ENCODE measurements around the gene SP6. TPM values are rescaled to one million over a fixed set of nuclear protein-coding genes. Genes with fewer than 3 reads are reported as not detected.

The SP6 gene
- total RNA-seq, 1 donor from 2014 or later: 0.08 TPM

DNA sequence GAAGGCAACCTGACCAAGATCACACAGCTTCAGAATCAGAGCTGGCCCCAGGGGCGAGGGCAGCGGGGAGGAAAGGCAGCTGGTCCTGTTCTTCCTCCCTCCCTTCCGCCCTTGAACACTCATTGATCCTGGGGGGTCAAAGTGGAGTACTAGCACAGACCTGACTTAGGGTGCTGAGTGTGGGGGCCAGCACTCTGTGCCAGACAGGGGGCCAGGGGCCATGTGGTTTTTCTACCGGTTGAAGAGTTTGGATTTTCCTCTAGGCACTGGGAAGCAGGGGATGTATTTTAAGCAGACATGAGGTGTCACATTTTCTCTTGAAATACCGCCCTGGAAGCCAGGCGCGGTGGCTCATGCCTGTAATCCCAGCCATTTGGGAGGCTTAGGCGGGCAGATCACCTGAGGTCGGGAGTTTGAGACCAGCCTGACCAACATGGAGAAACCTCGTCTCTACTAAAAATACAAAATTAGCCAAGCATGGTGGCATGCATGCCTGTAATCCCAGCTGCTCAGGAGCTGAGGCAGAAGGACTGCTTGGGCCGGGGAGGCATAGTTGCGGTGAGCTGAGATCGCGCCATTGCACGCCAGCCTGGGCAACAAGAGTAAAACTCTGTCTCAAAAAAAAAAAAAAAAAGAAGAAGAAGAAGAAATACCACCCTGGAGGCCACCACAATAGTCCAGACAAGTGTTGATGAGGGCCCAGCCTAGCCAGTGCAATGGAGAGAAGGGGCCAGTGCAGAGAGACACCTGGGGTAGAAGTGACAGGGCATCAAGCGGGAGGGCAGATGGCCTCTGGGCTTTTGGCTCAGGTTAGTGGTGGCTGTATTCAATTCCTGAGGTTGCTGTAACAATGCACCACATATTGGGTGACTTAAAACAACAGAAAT is 44.7 kb downstream of the SP6 start:
- no peak for DNase-seq
- intact Hi-C loops (cut with DNase I): no loop called here
- ATAC-seq (ENCODE audit: poor library complexity): no peak

- intact Hi-C loops (cut with DNase I): no loop called here
- DNase-seq (no peak), ATAC-seq (ENCODE audit: poor library complexity) (no peak)
Measured at GRCh38 chr17:47804461-47804860, 46.5 kb downstream of the SP6 start.

DNA sequence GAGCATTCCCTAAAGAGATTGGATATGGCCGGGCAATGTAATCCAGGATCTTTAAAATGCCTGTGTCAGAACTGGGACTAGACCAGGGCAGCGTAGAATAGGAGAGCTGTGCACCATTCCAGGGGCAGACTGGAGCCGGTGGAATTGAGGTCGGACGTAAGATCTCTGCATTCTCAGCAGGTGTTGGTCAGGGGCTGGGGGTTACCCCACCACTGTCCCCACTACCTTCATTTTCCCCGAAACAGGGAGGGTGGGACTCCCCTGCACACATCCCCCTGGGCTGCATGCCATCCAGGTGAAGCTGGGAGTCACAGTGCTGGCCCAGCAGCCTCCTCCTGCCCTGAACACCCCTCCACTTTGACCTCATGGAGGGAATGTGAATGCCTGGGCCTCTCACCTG is 47.2 kb downstream of the SP6 start:
- DNase-seq: no peak
- no peak for ATAC-seq (ENCODE audit: poor library complexity)
- intact Hi-C loops (cut with DNase I): no loop called here

GRCh38 chr17:47803201-47803600 is 47.8 kb downstream of the SP6 start:
- DNase-seq (no peak), ATAC-seq (ENCODE audit: poor library complexity) (no peak)
- intact Hi-C loops (cut with DNase I): no loop called here

DNA sequence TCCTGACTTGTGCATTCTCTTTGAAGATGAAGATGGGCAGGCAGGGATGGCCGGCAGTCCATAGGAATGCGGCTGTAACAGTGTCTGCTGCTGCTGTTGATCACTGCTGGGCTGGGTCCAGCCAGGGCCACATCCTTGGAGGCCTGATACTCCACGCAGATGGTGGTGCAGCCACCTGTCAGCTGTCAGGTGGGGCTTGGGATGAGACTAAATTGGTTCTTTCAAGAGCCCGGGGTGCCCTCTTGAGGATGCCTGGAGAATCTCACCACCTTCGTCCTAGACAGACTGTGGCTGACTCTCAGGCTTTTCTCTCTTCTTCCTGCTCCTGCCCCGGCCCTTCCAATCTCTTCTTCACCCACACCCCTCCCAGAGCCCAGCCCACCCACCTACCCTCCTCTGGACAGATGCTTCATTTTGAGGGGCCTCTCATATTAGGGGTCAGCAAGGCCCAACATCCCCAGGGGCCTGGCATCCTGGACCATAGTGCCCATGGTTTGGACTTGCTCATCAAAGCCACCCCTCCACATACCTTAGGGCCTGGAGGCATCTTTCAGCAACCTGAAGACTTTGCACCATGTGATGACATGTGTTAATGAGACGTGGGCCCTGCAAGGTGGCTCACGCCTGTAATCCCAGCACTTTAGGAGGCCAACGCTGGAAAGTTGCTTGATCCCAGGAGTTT is 48.5 kb downstream of the SP6 start:
- ATAC-seq (ENCODE audit: poor library complexity): peak; percentile 68
- DNase-seq: no peak
- intact Hi-C loops (cut with DNase I): no loop called here

GRCh38 chr17:47801906-47802305 is 49.1 kb downstream of the SP6 start:
- intact Hi-C loops (cut with DNase I): no loop called here
- ATAC-seq (ENCODE audit: poor library complexity): no peak

GRCh38 chr17:47801176-47801765 is 49.7 kb downstream of the SP6 start:
- DNase-seq: no peak
- ATAC-seq (ENCODE audit: poor library complexity): no peak
- intact Hi-C loops (cut with DNase I): no loop called here

More at GRCh38 chr17:47801906-47802305, 49.1 kb downstream of the SP6 start:
- DNase-seq: no peak

- ATAC-seq (ENCODE audit: poor library complexity): no peak
- intact Hi-C loops (cut with DNase I): no loop called here
- no peak for DNase-seq
Measured at GRCh38 chr17:47800686-47801085, 50.3 kb downstream of the SP6 start.

DNA sequence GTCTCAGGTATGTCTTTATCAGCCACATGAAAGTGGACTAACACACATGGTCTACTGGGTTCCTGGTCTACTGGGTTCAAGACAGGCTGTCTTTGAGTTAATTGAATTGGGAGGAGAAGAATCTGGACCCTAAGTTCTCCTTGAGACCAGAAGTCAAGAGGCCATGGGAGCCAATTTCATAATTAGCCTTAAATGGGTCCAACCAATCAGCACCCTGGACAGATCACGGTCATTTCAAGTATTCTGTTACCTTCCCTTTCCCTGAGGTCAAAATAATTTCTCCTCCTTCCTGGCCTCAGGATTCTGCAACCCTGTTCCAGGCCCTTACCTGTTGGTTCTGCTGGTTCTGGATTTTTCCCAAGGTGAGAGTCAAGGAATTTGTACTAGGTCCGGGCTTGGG is 53.2 kb downstream of the SP6 start:
- DNase-seq (no peak), ATAC-seq (ENCODE audit: poor library complexity) (no peak)
- intact Hi-C loops (cut with DNase I): no loop called here

Other genes with a start within 250 kb of the SP6 start
- 160 TPM for gene KPNB1, start 201.2 kb downstream of the SP6 start, total RNA-seq
- 16.3 TPM for gene TBKBP1, start 157.0 kb downstream of the SP6 start, total RNA-seq
- 0.32 TPM for gene TBX21, start 117.9 kb downstream of the SP6 start, total RNA-seq
- gene OSBPL7, start 29.4 kb downstream of the SP6 start, total RNA-seq: 4.8 TPM
- gene MRPL10, start 19.6 kb downstream of the SP6 start, total RNA-seq: 53.5 TPM
- gene LRRC46, start 19.5 kb downstream of the SP6 start, total RNA-seq: 0.19 TPM
- gene SCRN2, start 9.9 kb downstream of the SP6 start, total RNA-seq: 24.2 TPM
- 12.4 TPM for gene SP2, start 45.1 kb upstream of the SP6 start, total RNA-seq
- 28.2 TPM for gene PNPO, start 90.4 kb upstream of the SP6 start, total RNA-seq
- gene PRR15L, start 106.7 kb upstream of the SP6 start, total RNA-seq: not detected
- gene CDK5RAP3, start 120.0 kb upstream of the SP6 start, total RNA-seq: 50.3 TPM
- gene COPZ2, start 186.6 kb upstream of the SP6 start, total RNA-seq: 49.2 TPM
- gene NFE2L1, start 197.2 kb upstream of the SP6 start, total RNA-seq: 911 TPM